ENCODE results near the gene BACH2. TPM values are rescaled to one million over a fixed set of nuclear protein-coding genes. Genes with fewer than 3 reads are reported as not detected.

The BACH2 gene
- polyA plus RNA-seq, 1 of the 3 experiments (the other 2 are of a cell fraction): 0.46 TPM

- H2AFZ ChIP-seq (ENCODE audit: low read depth): no peak overlapping the region
- ChIA-PET CTCF (interaction anchor here (0.6 to 1.7 kb wide), 3 partner anchors 11 to 60 kb away, joined by 3 to 4 read pairs (median 3); no protein-coding TSS in a partner anchor), POLR2A (no interaction called here)
- peaks cover 0 to 1% of the 10 kb centered on the region in 2 experiments; a peak in 1 of 4 replicates for H3K4me1 ChIP-seq (ENCODE audit: control insufficient read depth in 1 of 2, insufficient read depth in 2 of 2, low read depth in 1 of 2, low read length in 1 of 2)
- H3K9ac ChIP-seq: no peak overlapping the region
- no peaks in the 10 kb centered on the region for H3F3A ChIP-seq (replicated peaks; ENCODE audit: insufficient read depth)
- no peaks in the 10 kb centered on the region for H4K20me1 ChIP-seq (ENCODE audit: insufficient read depth)
- H3K9me2 ChIP-seq: no peaks in the 10 kb centered on the region
- WGBS (ENCODE audit: low lambda C conversion rate): 88% methylated on average over 2 of the region's 2 CpGs
- H3K27ac ChIP-seq (ENCODE audit: low read depth in 2 of 2, low read length in 1 of 2): no peak overlapping the region
- H3K9me3 ChIP-seq: no peaks in the 10 kb centered on the region
- TF ChIP-seq REST (IDR thresholded peaks at IDR 0.05; ENCODE audit: low read depth, low read length) (no peak), CHD2 (IDR thresholded peaks at IDR 0.05; ENCODE audit: low read length, partially characterized antibody) (no peak), GABPA (IDR thresholded peaks at IDR 0.05; ENCODE audit: low read depth) (no peak), ZBTB33 (IDR thresholded peaks at IDR 0.05; ENCODE audit: borderline replicate concordance, low read depth) (no peak), SIN3A (IDR thresholded peaks at IDR 0.05; ENCODE audit: borderline replicate concordance, low read depth, low read length) (no peak), TEAD4 (IDR thresholded peaks at IDR 0.05; ENCODE audit: borderline replicate concordance, insufficient read depth) (no peak), FOXJ3 (CRISPR knock-in tag; IDR thresholded peaks at IDR 0.05) (no peak), POLR2AphosphoS5 (IDR thresholded peaks at IDR 0.05; ENCODE audit: low read depth, low read length) (no peak), TCF12 (IDR thresholded peaks at IDR 0.05) (no peak), JUND (IDR thresholded peaks at IDR 0.05) (no peak)
- TF ChIP-seq, protein P1, sequence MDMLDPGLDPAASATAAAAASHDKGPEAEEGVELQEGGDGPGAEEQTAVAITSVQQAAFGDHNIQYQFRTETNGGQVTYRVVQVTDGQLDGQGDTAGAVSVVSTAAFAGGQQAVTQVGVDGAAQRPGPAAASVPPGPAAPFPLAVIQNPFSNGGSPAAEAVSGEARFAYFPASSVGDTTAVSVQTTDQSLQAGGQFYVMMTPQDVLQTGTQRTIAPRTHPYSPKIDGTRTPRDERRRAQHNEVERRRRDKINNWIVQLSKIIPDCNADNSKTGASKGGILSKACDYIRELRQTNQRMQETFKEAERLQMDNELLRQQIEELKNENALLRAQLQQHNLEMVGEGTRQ (IDR thresholded peaks at IDR 0.05; ENCODE audit: borderline replicate concordance, low read depth, low read length): no peak
- H3K79me2 ChIP-seq (ENCODE audit: insufficient read depth): no peaks in the 10 kb centered on the region
- H3K4me2 ChIP-seq: no peak overlapping the region
- H3K36me3 ChIP-seq (replicated peaks in 1 of 2; ENCODE audit: control insufficient read depth in 1 of 2, insufficient read depth in 2 of 2, low read length in 1 of 2): no peaks in the 10 kb centered on the region
- H3K4me3 ChIP-seq (ENCODE audit: low read depth in 2 of 2, low read length in 1 of 2): no peak overlapping the region
- DNase-seq: no peak
- H3K27me3 ChIP-seq (ENCODE audit: insufficient read depth): no peaks in the 10 kb centered on the region
Measured at GRCh38 chr6:90120327-90120726, 176.3 kb downstream of the BACH2 start.

All from SK-N-SH (cell line).